Measurements from ENCODE around the gene B4GALT6.

Gene B4GALT6

DNA sequence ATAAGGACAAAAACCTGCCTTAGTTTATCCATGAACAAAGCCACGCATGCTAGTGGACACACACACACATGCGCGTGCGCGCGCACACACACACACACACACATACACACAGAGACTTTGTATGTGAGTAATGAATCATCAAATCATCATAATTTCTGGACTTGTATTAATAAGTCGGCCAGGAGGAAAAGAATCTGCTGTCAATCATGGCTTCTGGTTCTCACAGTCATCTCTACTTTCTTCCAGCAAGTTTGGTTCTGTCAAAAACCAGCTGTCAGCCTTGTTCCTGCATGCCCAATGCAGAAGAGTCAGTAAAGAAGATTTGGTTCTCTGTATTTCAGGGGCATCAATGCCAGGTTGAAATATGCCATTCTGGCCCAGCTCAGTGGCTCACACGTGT lies 93.8 kb downstream of the B4GALT6 start:
- DNase-seq = no peak

DNA sequence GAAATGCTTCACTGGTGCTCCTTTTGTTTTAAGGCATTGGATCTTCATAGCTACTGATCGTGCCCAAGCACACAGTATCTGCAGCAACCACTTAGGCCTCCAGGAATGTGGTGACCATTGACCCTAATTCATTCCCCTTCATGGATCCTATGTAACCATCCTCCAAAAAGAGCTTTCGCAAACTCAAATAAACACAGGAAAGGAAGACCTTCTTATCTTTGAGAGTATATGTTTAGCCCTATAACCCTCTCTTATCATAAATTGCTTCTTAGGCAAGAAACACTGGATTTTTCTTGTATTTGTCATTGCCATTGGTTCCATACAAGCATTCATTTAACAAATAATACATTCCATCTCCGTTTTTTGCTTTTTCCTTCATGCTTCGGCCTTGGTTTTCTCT lies 96.9 kb downstream of the B4GALT6 start:
- no peak for DNase-seq

DNA sequence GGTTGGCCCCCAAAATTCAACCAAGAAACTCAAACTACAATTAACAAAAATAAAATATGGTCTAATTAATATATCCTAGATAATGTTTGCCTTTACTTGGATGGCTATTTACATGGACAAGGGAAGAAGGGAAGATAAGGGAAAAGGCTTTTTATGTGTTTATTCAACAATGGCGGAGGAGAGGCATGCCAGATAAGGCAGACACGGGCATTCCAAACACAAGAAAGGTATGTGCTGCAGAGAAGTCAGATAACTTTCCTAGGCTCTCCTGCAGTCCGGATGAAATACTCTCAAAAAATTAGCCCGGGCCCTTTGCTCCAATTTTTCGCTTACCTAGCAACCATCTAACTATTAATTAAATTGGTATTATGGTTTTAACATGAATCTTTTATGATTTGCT lies 97.8 kb downstream of the B4GALT6 start:
- no peak for DNase-seq

DNA sequence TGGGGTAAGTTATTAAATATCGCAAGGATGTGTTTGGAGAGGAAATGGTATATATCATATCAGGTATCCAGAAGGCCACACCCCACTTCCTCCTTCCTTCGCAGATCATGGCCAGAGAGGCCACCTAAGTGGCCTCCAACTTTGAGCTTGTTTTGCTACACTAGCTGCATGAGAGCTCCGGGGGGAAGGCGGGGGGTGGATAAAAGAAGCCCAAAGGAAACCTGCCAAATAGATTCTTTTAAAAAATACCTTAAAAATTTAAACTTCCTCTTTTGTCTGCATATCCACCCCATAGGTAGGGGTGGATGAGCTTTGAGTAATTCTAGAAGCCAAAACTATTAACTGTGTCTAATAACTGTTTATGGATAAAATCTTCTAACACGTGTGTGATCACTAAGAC lies 98.4 kb downstream of the B4GALT6 start:
- no peak for DNase-seq

DNA sequence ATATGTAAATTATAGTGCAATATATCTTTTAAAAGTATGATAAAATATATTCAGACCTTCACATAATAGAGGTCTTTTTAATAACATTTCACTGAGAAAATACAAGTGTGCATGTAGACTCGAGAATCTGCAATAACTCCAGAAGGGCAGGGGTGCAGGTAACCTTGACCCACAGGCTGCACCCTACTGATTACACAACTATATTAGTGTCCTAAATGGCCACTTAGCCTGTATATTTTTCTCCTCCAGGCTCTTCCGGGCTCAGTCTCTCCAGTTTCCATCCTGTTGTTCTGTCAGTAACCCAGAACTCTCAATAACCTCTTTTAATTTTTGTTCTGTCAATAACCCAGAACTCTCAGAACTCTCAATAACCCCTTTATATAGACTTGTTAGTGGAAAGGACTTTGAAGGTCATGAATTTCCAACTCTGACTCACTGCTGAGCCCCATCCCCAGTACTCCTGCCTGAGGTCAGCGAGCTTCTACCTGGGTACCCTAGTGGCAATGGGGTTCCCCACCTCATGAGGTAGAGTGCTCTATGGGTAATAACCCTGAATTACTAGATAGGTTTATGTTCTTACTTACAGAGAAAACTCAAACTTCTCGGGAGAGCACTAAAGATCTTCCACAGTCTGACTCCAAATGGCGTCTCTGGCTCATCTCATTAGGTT lies 101.1 kb downstream of the B4GALT6 start:
- DNase-seq = no peak

DNA sequence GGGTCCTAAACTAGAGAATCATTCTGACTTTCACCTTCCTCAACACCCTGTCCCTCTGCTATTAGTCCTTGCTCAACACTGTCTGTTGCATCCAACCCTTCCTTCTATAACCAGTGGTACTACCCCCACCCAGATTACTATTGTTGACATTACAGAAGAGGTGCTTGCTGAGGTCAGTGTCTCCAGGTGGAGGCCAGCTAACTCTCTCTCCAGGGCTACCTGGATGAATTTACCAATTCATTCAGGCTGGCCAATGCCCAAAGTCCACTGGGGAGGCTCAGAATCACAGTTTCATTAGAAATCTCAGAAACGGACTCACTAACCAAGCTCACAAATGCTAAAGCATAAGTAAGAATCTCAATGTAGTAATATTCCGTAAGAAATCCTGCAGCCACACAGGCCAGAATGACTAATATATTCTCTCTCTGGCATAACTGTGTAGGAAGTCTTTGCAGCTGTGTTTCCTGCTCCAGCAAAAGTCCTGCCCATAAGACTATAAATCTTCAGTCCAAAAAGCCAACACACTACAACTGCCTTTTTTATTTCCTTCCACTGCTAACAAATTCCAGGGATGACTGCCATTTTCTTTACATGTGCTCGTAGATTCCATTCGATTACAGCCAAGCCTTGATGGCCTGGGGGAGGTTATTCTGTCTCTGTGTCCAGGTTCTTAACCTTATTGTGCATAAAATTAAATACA lies 102.7 kb downstream of the B4GALT6 start:
- DNase-seq = no peak

DNA sequence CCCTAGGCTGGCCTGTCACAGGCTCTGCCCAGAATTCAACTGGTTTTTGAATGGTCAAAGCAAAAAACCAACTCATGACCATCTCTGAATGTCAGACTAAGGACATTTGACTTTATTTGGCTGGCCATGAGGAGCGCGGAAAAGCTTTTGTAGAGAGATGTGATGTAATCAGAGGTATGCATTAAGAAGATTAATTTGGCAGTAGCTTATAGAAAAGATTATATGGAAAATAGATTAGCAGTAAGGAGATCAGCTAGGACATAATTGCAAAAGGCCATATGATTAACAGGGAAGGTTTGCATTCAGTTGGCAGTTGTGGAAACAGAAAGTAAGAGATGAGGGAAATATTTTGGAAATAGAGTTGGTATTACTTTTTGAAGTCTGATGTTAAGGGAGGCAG lies 105.0 kb downstream of the B4GALT6 start:
- no peak for DNase-seq

DNA sequence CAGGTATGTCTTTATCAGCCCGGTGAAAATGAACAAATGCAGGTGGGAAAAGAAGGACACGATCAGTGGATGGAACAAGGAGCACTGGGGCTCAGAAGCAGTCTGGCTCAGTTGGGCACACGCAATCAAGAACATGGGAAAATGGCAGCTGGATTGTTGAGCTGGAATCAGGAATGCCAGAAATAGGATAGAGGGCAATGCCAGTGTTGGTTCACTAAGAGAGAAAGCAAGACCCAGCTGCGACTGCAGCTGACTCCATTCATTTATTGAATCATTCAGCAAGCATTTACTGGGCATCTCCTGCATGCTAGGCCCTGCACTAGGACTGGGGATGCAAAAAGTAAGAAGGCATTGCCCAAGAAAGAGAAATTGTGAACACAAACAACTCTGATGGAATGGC lies 106.3 kb downstream of the B4GALT6 start:
- no peak for DNase-seq

DNA sequence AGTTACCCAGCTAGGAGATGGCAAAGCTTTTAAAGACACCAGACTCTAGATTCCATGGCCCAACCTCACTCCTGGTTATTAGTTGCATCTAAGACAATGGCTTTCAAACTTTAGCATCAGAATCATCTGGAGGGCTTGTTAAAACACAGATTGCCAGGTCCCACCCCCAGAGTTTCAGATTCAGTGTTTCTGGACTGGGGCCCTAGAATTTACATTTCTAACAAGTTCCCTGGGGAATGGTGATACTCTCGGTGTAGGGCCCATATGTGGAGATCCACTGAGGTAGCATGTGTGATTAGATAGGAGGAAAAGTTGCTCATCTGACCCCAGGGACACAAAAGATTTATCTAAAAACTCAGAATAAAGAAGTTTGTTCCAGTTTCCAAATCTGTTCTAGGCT lies 107.2 kb downstream of the B4GALT6 start:
- DNase-seq = no peak

DNA sequence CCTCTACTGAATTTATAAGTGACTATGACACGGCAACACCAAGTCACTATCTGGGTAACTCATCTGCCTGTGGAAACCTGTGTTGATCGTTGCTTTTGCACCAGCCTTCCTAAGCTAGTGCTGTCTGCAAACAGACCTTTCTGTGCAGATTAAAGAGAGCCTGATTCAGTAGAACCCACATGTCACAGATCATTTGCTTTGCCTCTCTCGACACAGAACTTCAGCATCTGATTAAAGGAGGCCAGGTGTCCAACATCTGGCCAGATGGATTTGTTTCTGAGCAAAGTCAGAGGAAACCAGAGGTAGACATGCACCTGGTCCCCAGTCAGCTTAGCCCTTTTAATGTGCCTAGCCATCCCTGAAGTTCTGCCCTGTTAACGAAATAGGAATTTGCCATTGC lies 107.7 kb downstream of the B4GALT6 start:
- DNase-seq = no peak

DNA sequence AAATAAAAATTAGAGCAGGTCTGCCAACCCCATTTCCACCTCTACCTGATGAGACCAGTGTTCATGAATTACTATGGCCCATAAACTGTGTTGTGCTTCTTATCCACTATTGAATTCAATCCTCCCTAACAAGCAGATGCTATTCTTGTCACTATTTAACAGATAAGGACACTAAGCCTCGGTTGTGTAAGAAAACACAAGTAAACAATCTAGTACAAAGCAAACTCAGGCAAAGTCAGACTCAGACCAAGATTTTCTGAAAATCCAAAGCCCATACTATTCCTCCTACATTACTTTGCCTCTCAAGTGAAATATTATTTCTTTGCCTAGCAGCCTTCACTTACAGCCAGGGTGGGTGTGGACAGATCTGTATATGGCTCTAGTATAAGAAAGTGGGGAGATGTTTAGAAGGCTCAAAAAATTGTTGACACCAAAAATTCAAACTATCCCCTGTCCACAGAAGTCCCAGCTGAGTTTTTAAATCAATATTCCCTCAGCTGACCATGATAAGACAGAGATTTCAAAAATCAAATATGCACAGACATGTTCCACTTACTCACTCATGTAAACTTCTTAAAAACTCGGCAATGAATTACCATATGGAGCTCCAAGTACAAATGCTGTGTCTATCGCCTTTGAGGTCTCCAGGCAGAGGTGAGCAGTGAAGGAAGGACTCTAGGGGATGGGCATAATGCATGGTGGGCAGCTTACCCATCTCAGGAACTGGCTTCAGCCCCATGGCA lies 108.7 kb downstream of the B4GALT6 start:
- no peak for DNase-seq

DNA sequence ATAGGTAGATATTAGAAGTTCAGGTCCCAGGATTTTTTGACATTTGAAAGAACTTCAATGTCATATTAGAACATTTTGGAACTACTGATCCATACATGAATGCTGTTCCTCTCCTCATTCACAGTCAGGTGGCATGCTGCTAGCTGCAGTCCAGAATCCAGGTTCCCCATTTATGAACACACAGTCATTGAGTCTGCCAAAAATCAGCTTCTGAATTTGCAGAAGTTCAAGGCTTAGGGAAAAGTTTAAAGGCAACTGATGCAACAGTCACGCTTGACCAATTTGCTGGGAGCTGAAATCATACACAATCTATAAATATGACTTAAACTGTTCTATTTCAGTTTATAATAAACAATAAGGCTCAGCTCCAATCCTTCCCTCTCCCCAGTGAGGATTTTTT lies 110.0 kb downstream of the B4GALT6 start:
- DNase-seq = no peak

Measured in NCI-H1092 (cell line).